Tibial nerve (tissue), 4 donors: ENCODE data around the gene TMEM63A.

ENCODE experiments used
- EP300 ChIP-seq, 2 donors: sonication (generic); formaldehyde crosslinking; IDR thresholded peaks; one replicate each; pipeline ENCODE4 v1.6.1; 2017; ENCODE audit warnings: antibody characterized with exemption in 2 of 2, mild to moderate bottlenecking in 1 of 2
- POLR2A ChIP-seq, 2 donors: fragments of 450-650 bp; IDR thresholded peaks; one replicate each; pipeline ENCODE4 v1.6.1; 2017; ENCODE audit warnings: antibody characterized with exemption in 2 of 2, mild to moderate bottlenecking in 2 of 2, moderate library complexity in 2 of 2
- TF ChIP-seq, protein P1 (sequence below), 5 experiments: fragments of 200-600 bp in 3 of 5; fragments of 450-650 bp in 2 of 5; sonication (generic) in 3 of 5; IDR thresholded peaks; one replicate each; pipeline ENCODE4 v1.5.1; 2016 to 2019; ENCODE audit warnings: antibody characterized with exemption in 5 of 5, mild to moderate bottlenecking in 3 of 5, moderate library complexity in 2 of 5

DNA sequence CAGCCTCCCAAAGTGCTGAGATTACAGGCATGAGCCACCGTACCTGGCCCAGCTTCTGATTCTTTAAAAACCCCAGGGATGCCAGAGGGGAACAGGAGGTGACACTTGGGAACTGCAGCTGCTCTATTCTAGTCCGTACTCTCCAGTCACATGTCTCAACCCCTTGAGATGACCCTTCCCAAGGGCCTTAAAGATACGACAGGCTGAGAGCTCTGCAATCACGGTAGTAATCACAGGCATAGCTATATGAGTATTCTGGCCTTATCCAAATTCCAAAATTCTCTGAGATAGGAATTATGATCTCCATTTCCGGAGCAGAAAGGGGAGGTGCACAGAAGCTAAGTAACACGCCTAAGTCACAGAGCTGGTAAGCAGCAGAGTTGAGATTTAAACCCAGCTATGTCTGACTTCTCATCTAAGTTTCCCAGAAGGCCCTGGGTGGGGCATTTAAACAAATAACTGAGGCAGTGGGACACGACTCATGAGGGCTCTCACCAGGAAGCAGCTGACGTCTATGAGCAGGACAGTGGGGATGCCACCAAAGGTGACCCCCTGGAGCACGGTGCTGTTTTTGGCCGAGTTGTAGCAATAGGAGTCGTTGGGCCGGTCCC is 5.2 kb downstream of the TMEM63A start:
- TF ChIP-seq, protein P1, sequence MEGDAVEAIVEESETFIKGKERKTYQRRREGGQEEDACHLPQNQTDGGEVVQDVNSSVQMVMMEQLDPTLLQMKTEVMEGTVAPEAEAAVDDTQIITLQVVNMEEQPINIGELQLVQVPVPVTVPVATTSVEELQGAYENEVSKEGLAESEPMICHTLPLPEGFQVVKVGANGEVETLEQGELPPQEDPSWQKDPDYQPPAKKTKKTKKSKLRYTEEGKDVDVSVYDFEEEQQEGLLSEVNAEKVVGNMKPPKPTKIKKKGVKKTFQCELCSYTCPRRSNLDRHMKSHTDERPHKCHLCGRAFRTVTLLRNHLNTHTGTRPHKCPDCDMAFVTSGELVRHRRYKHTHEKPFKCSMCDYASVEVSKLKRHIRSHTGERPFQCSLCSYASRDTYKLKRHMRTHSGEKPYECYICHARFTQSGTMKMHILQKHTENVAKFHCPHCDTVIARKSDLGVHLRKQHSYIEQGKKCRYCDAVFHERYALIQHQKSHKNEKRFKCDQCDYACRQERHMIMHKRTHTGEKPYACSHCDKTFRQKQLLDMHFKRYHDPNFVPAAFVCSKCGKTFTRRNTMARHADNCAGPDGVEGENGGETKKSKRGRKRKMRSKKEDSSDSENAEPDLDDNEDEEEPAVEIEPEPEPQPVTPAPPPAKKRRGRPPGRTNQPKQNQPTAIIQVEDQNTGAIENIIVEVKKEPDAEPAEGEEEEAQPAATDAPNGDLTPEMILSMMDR (IDR thresholded peaks at IDR 0.05) = no peak
- TF ChIP-seq EP300 (IDR thresholded peaks at IDR 0.05) (no peak), POLR2A (IDR thresholded peaks at IDR 0.05) (no peak)
